SIG-M5 treated with dmso at 0.1 percent for 504 hours (cell line): Measurements from ENCODE around the gene TENT5C.

Experiments used
- DNase-seq: peaks from one replicate; lab custom pipeline; 2025; ENCODE audit not compliant: unreplicated experiment; lab: John Stamatoyannopoulos, UW

TENT5C gene

GRCh38 chr1:117572546-117572945, 33.3 kb upstream of the TENT5C start:
- DNase-seq = peak; percentile 28

- no peak for DNase-seq
These were observed 32.3 kb upstream of the TENT5C start for GRCh38 chr1:117573386-117574023.

GRCh38 chr1:117574161-117574835, 31.6 kb upstream of the TENT5C start:
- no peak for DNase-seq

- DNase-seq = no peak
These were observed 30.1 kb upstream of the TENT5C start for GRCh38 chr1:117575586-117576225.

- no peak for DNase-seq
These were observed 29.6 kb upstream of the TENT5C start for GRCh38 chr1:117576236-117576635.

GRCh38 chr1:117577191-117577885, 28.5 kb upstream of the TENT5C start:
- DNase-seq = no peak

GRCh38 chr1:117578466-117578865, 27.4 kb upstream of the TENT5C start:
- no peak for DNase-seq

GRCh38 chr1:117579221-117579906, 26.5 kb upstream of the TENT5C start:
- no peak for DNase-seq

GRCh38 chr1:117580436-117580835, 25.4 kb upstream of the TENT5C start:
- no peak for DNase-seq

- DNase-seq = no peak
These were observed 25.0 kb upstream of the TENT5C start for GRCh38 chr1:117580882-117581281.

GRCh38 chr1:117581391-117581943, 24.4 kb upstream of the TENT5C start:
- DNase-seq = no peak

GRCh38 chr1:117582451-117582850, 23.4 kb upstream of the TENT5C start:
- no peak for DNase-seq

GRCh38 chr1:117583247-117583646, 22.6 kb upstream of the TENT5C start:
- no peak for DNase-seq

- DNase-seq = no peak
These were observed 21.7 kb upstream of the TENT5C start for GRCh38 chr1:117584181-117584580.

- no peak for DNase-seq
These were observed 20.8 kb upstream of the TENT5C start for GRCh38 chr1:117585086-117585485.

GRCh38 chr1:117586337-117586736, 19.5 kb upstream of the TENT5C start:
- no peak for DNase-seq

GRCh38 chr1:117586747-117587498, 18.9 kb upstream of the TENT5C start:
- DNase-seq = no peak

GRCh38 chr1:117587499-117588356, 18.1 kb upstream of the TENT5C start:
- DNase-seq = no peak

GRCh38 chr1:117589544-117589943, 16.3 kb upstream of the TENT5C start:
- no peak for DNase-seq
